Measurements from ENCODE around the gene AVEN. TPM values are rescaled to one million over a fixed set of nuclear protein-coding genes. Genes with fewer than 3 reads are reported as not detected.

The AVEN gene
- polyA plus RNA-seq (2013) = 18.1 TPM

GRCh38 chr15:34038871-34039789 is at the start of gene AVEN:
TSS of gene AVEN (minus strand) at chr15:34039204. CDS start at chr15:34039046, 158 bp downstream.
- under 1% methylated on average over 56 of the region's 82 CpGs for WGBS (ENCODE audit: insufficient coverage)
- Histone ChIP-seq H3K27ac (ENCODE audit: insufficient read depth in 1 of 2, low read depth in 1 of 2, low read length in 2 of 2, poor library complexity in 1 of 2, severe bottlenecking in 2 of 2) (peak within 1 kb of the TSS; percentile 50 to 83), H3K9me3 (ENCODE audit: control extremely low read depth in 1 of 5, control insufficient read depth in 4 of 5, insufficient read depth in 2 of 5, low read depth in 1 of 5, low read length in 4 of 5) (no peaks in the 10 kb centered on the region), H3K36me3 (ENCODE audit: control insufficient read depth in 4 of 4, insufficient read depth in 4 of 4, low read length in 3 of 4) (no peaks in the 10 kb centered on the region), H3K4me3 (ENCODE audit: control insufficient read depth in 1 of 7, extremely low read depth in 1 of 7, insufficient read depth in 4 of 7, low read depth in 2 of 7, low read length in 6 of 7) (peak within 1 kb of the TSS; percentile 67 to 96 (median 89)), H3K4me1 (ENCODE audit: control extremely low read depth in 1 of 4, control insufficient read depth in 4 of 4, insufficient read depth in 4 of 4, low read length in 3 of 4) (peaks cover 5 to 28% (median 20%) of the 10 kb centered on the region in 4 experiments), H3K27me3 (replicated peaks in 2 of 5; ENCODE audit: control insufficient read depth in 4 of 5, insufficient read depth in 5 of 5, low read length in 4 of 5) (no peaks in the 10 kb centered on the region)
- ChIA-PET CTCF (interaction anchor here (0.9 kb wide), 1 partner anchor 24 kb away, joined by 5 read pairs; no protein-coding TSS in a partner anchor), POLR2A (no interaction called here)
- DNase-seq = peak; percentile 45 to 82 (median 73)

- ChIA-PET POLR2A (no interaction called here), CTCF (interaction anchor here (0.6 to 1.3 kb wide), 3 partner anchors 9 to 425 kb away, joined by 3 to 5 read pairs (median 3); no protein-coding TSS in a partner anchor)
- peaks cover 15 to 55% (median 26%) of the 10 kb centered on the region in 4 experiments for H3K36me3 ChIP-seq (ENCODE audit: control insufficient read depth in 4 of 4, insufficient read depth in 4 of 4, low read length in 3 of 4)
- WGBS (ENCODE audit: insufficient coverage) = 91% methylated on average over 1 of the region's 2 CpGs
- H3K27me3 ChIP-seq (replicated peaks in 2 of 5; ENCODE audit: control insufficient read depth in 4 of 5, insufficient read depth in 5 of 5, low read length in 4 of 5) = no peaks in the 10 kb centered on the region
- no peaks in the 10 kb centered on the region for H3K9me3 ChIP-seq (ENCODE audit: control extremely low read depth in 1 of 5, control insufficient read depth in 4 of 5, insufficient read depth in 2 of 5, low read depth in 1 of 5, low read length in 4 of 5)
- H3K4me3 ChIP-seq (ENCODE audit: control insufficient read depth in 1 of 7, extremely low read depth in 1 of 7, insufficient read depth in 4 of 7, low read depth in 2 of 7, low read length in 6 of 7) = no peak overlapping the region
- no peak overlapping the region for H3K27ac ChIP-seq (ENCODE audit: insufficient read depth in 1 of 2, low read depth in 1 of 2, low read length in 2 of 2, poor library complexity in 1 of 2, severe bottlenecking in 2 of 2)
- no peaks in the 10 kb centered on the region for H3K4me1 ChIP-seq (ENCODE audit: control extremely low read depth in 1 of 4, control insufficient read depth in 4 of 4, insufficient read depth in 4 of 4, low read length in 3 of 4)
- no peak for DNase-seq
Measured at GRCh38 chr15:34085746-34086145, 46.7 kb upstream of the AVEN start.

GRCh38 chr15:34084086-34084485 is 45.1 kb upstream of the AVEN start:
- WGBS (ENCODE audit: insufficient coverage) = 98% methylated on average over 7 of the region's 7 CpGs
- CTCF ChIA-PET = interaction anchor here (1.2 kb wide), 1 partner anchor 95 kb away, joined by 4 read pairs; no protein-coding TSS in a partner anchor
- no peaks in the 10 kb centered on the region for H3K9me3 ChIP-seq (ENCODE audit: control extremely low read depth in 1 of 5, control insufficient read depth in 4 of 5, insufficient read depth in 2 of 5, low read depth in 1 of 5, low read length in 4 of 5)
- H3K36me3 ChIP-seq (ENCODE audit: control insufficient read depth in 4 of 4, insufficient read depth in 4 of 4, low read length in 3 of 4) = peaks cover 15 to 44% (median 25%) of the 10 kb centered on the region in 4 experiments
- no peak overlapping the region for H3K27ac ChIP-seq (ENCODE audit: insufficient read depth in 1 of 2, low read depth in 1 of 2, low read length in 2 of 2, poor library complexity in 1 of 2, severe bottlenecking in 2 of 2)
- no peak overlapping the region for H3K4me3 ChIP-seq (ENCODE audit: control insufficient read depth in 1 of 7, extremely low read depth in 1 of 7, insufficient read depth in 4 of 7, low read depth in 2 of 7, low read length in 6 of 7)
- DNase-seq = no peak
- H3K4me1 ChIP-seq (ENCODE audit: control extremely low read depth in 1 of 4, control insufficient read depth in 4 of 4, insufficient read depth in 4 of 4, low read length in 3 of 4) = no peaks in the 10 kb centered on the region
- POLR2A ChIA-PET = no interaction called here
- no peaks in the 10 kb centered on the region for H3K27me3 ChIP-seq (replicated peaks in 2 of 5; ENCODE audit: control insufficient read depth in 4 of 5, insufficient read depth in 5 of 5, low read length in 4 of 5)

DNA sequence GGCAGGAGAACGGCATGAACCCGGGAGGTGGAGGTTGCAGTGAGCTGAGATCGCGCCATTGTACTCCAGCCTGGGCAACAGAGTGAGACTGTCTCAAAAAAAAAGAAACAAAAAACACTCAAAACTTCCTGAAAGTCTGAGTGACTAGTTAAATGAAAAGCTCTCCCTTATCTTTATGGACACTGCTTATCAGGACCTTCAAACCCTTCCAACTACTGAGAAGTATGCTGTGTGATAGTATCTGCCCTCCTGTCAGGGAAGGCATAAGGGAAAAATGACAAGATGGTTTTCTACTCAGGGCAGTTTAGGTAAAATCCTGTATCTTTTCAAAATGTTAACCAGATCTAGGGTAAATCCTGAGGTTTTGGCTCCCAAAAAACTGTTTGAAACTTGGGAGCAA is 40.9 kb upstream of the AVEN start:
- CTCF ChIA-PET = no interaction called here

GRCh38 chr15:34078900-34079299 is 39.9 kb upstream of the AVEN start:
- 100% methylated on average over 2 of the region's 3 CpGs for WGBS (ENCODE audit: insufficient coverage)
- no peak for DNase-seq
- H3K27me3 ChIP-seq (replicated peaks in 2 of 5; ENCODE audit: control insufficient read depth in 4 of 5, insufficient read depth in 5 of 5, low read length in 4 of 5) = no peaks in the 10 kb centered on the region
- H3K36me3 ChIP-seq (ENCODE audit: control insufficient read depth in 4 of 4, insufficient read depth in 4 of 4, low read length in 3 of 4) = peaks cover 0 to 8% (median 0%) of the 10 kb centered on the region in 4 experiments
- no peak overlapping the region for H3K4me3 ChIP-seq (ENCODE audit: control insufficient read depth in 1 of 7, extremely low read depth in 1 of 7, insufficient read depth in 4 of 7, low read depth in 2 of 7, low read length in 6 of 7)
- POLR2A ChIA-PET = no interaction called here
- H3K27ac ChIP-seq (ENCODE audit: insufficient read depth in 1 of 2, low read depth in 1 of 2, low read length in 2 of 2, poor library complexity in 1 of 2, severe bottlenecking in 2 of 2) = no peak overlapping the region
- H3K9me3 ChIP-seq (ENCODE audit: control extremely low read depth in 1 of 5, control insufficient read depth in 4 of 5, insufficient read depth in 2 of 5, low read depth in 1 of 5, low read length in 4 of 5) = peaks cover 0 to 4% (median 0%) of the 10 kb centered on the region in 5 experiments
- no peaks in the 10 kb centered on the region for H3K4me1 ChIP-seq (ENCODE audit: control extremely low read depth in 1 of 4, control insufficient read depth in 4 of 4, insufficient read depth in 4 of 4, low read length in 3 of 4)
- CTCF ChIA-PET = no interaction called here

More for the DNA sequence above, 40.9 kb upstream of the AVEN start:
- Histone ChIP-seq H3K27me3 (replicated peaks in 2 of 5; ENCODE audit: control insufficient read depth in 4 of 5, insufficient read depth in 5 of 5, low read length in 4 of 5) (no peaks in the 10 kb centered on the region), H3K4me3 (ENCODE audit: control insufficient read depth in 1 of 7, extremely low read depth in 1 of 7, insufficient read depth in 4 of 7, low read depth in 2 of 7, low read length in 6 of 7) (no peak overlapping the region), H3K36me3 (ENCODE audit: control insufficient read depth in 4 of 4, insufficient read depth in 4 of 4, low read length in 3 of 4) (peaks cover 0 to 12% (median 5%) of the 10 kb centered on the region in 4 experiments), H3K9me3 (ENCODE audit: control extremely low read depth in 1 of 5, control insufficient read depth in 4 of 5, insufficient read depth in 2 of 5, low read depth in 1 of 5, low read length in 4 of 5) (no peaks in the 10 kb centered on the region), H3K4me1 (ENCODE audit: control extremely low read depth in 1 of 4, control insufficient read depth in 4 of 4, insufficient read depth in 4 of 4, low read length in 3 of 4) (no peaks in the 10 kb centered on the region), H3K27ac (ENCODE audit: insufficient read depth in 1 of 2, low read depth in 1 of 2, low read length in 2 of 2, poor library complexity in 1 of 2, severe bottlenecking in 2 of 2) (no peak overlapping the region)
- POLR2A ChIA-PET = no interaction called here
- DNase-seq = no peak
- WGBS (ENCODE audit: insufficient coverage) = 93% methylated on average over 3 of the region's 4 CpGs

GRCh38 chr15:34076785-34077184 is 37.8 kb upstream of the AVEN start:
- H3K4me1 ChIP-seq (ENCODE audit: control extremely low read depth in 1 of 4, control insufficient read depth in 4 of 4, insufficient read depth in 4 of 4, low read length in 3 of 4) = no peaks in the 10 kb centered on the region
- no peaks in the 10 kb centered on the region for H3K27me3 ChIP-seq (replicated peaks in 2 of 5; ENCODE audit: control insufficient read depth in 4 of 5, insufficient read depth in 5 of 5, low read length in 4 of 5)
- no peaks in the 10 kb centered on the region for H3K36me3 ChIP-seq (ENCODE audit: control insufficient read depth in 4 of 4, insufficient read depth in 4 of 4, low read length in 3 of 4)
- ChIA-PET CTCF (interaction anchor here (1.0 to 1.5 kb wide), 3 partner anchors 9 to 15 kb away, joined by 3 to 5 read pairs (median 4); no protein-coding TSS in a partner anchor), POLR2A (no interaction called here)
- WGBS (ENCODE audit: insufficient coverage) = 98% methylated on average over 4 of the region's 4 CpGs
- no peak overlapping the region for H3K27ac ChIP-seq (ENCODE audit: insufficient read depth in 1 of 2, low read depth in 1 of 2, low read length in 2 of 2, poor library complexity in 1 of 2, severe bottlenecking in 2 of 2)
- no peak overlapping the region for H3K4me3 ChIP-seq (ENCODE audit: control insufficient read depth in 1 of 7, extremely low read depth in 1 of 7, insufficient read depth in 4 of 7, low read depth in 2 of 7, low read length in 6 of 7)
- H3K9me3 ChIP-seq (ENCODE audit: control extremely low read depth in 1 of 5, control insufficient read depth in 4 of 5, insufficient read depth in 2 of 5, low read depth in 1 of 5, low read length in 4 of 5) = peaks cover 0 to 4% (median 0%) of the 10 kb centered on the region in 5 experiments
- no peak for DNase-seq

DNA sequence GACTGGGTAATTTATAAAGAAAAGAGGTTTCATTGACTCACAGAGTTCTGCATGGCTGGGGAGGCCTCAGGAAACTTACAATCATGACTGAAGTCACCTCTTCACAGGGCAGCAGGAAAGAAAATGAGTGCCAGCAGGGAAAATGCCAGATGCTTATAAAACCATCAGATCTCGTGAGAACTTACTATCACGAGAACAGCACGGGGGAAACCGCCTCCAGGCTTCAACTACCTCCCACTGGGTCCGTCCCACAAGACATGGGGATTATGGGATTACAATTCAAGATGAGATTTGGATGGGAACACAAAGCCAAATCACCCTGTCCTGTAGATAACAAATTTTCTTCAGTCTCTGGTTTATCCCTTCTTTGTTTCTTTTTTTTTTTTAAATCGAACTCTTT is 31.0 kb upstream of the AVEN start:
- H3K36me3 ChIP-seq (ENCODE audit: control insufficient read depth in 4 of 4, insufficient read depth in 4 of 4, low read length in 3 of 4) = no peaks in the 10 kb centered on the region
- 92% methylated on average over 5 of the region's 6 CpGs for WGBS (ENCODE audit: insufficient coverage)
- H3K27me3 ChIP-seq (replicated peaks in 2 of 5; ENCODE audit: control insufficient read depth in 4 of 5, insufficient read depth in 5 of 5, low read length in 4 of 5) = no peaks in the 10 kb centered on the region
- no peak overlapping the region for H3K4me3 ChIP-seq (ENCODE audit: control insufficient read depth in 1 of 7, extremely low read depth in 1 of 7, insufficient read depth in 4 of 7, low read depth in 2 of 7, low read length in 6 of 7)
- CTCF ChIA-PET = no interaction called here
- peaks cover 0 to 4% (median 0%) of the 10 kb centered on the region in 5 experiments for H3K9me3 ChIP-seq (ENCODE audit: control extremely low read depth in 1 of 5, control insufficient read depth in 4 of 5, insufficient read depth in 2 of 5, low read depth in 1 of 5, low read length in 4 of 5)
- POLR2A ChIA-PET = no interaction called here
- DNase-seq = no peak
- H3K4me1 ChIP-seq (ENCODE audit: control extremely low read depth in 1 of 4, control insufficient read depth in 4 of 4, insufficient read depth in 4 of 4, low read length in 3 of 4) = no peaks in the 10 kb centered on the region
- H3K27ac ChIP-seq (ENCODE audit: insufficient read depth in 1 of 2, low read depth in 1 of 2, low read length in 2 of 2, poor library complexity in 1 of 2, severe bottlenecking in 2 of 2) = no peak overlapping the region
